Measurements from ENCODE around the gene NUCKS1.

The NUCKS1 gene

DNA sequence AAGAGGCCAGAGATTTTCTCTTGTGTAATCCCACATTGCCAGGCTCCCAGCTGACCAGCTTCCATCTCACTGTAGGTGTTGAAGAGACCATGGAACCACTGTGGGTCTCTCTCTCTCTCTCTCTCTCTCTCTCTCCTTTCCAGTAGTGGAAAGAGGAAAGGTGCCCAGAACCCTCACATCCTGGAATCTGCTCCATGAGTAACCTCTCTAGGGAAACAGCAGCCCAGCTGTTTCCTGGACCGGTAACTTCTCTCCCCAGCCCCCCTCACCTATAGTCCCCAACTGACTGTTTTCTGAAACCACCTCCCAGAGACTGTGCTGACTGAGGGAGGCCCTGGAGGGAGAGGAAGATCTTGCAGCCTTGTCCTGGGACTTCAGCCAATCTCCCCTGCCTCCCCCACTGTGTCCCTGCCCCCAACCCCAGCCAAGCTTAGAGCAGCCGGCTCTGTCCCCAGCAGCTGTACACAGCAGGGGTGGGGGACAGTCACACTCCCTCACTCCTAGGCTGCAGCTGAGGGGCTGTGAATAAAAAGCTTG, 49.0 kb downstream of the NUCKS1 start:
- DNase-seq (ENCODE audit: low read depth, low spot score) = no peak

DNA sequence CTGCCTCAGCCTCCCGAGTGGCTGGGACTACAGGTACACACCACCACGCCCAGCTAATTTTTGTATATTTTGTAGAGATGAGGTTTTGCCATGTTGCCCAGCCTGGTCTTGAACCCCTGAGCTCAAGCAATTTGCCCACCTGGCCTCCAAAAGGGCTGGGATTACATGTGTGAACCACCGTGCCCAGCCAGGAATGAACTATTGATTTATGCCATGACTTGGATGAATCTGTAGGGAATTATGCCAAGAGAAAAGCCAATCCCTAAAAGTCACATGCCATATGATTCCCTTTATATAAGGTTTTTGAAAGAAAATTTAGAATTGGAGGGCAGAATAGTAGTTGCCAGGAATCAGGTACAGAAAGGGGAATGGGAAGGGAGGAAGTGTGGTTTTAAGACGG, 50.6 kb downstream of the NUCKS1 start:
- DNase-seq (ENCODE audit: low read depth, low spot score) = no peak

DNA sequence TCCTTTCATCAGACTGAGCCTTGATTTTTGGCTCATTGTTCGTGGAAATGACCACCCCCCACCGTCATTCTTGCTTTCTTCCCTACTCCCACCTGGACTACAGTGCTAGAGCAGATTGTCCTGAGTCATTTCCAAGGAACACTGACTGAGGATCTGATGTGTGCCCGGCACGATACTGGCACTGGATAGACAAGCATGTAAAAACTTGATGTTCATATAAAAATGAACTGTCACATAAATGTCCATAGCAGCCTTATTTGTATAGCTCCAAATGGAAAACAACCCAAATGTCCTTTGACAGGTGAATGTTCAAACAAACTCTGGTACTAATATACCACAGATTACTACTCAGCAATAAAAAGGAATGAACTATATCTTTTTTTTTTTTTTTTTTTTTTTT, 51.1 kb downstream of the NUCKS1 start:
- no peak for DNase-seq (ENCODE audit: low read depth, low spot score)

DNA sequence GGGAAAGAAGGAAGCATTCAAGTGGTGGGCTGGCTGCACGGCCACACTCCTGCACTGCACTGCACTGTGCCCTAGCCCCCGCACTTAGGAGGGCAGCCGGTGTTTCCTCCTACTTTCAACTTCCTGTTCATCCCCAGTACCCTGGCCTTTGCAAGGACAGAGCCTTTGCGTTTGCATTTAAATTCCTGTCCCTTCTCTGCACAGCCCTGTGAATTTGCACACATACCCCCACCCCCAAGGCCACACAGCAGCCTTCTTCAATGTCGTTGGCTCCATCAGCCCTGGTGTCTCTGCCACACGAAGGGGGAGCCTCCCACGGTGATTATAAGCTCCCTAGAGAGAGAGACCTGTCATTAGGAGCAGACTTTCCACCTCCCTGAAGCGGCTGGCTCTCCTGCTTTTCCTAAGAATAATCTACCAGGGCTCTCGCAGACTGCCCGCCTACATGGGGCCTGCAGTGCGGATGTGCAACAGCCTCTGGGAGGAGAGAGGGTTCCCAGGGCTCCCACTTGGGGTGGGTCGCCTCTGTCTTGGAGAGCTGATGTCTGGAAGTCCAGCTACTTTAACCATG, 56.5 kb downstream of the NUCKS1 start:
- DNase-seq (ENCODE audit: low read depth, low spot score) = no peak

DNA sequence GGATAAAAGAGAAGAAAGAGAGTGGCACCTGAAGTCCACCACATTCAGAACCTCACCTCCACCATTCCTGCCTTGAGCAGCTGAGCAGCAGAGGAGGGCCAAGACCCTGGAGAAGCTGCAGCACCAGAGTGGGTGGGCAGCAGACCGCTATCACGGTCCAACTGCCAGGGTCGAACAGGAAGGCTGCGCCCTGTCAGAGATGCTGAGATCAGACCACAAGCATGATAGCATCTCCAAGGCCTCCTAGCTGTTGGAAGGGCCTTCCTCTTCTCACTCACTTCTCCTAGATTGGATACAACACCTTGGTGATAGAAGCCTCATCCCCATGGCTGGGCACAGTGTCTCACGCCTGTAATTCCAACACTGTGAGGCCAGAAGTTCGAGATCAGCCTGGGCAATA, 57.6 kb downstream of the NUCKS1 start:
- no peak for DNase-seq (ENCODE audit: low read depth, low spot score)

DNA sequence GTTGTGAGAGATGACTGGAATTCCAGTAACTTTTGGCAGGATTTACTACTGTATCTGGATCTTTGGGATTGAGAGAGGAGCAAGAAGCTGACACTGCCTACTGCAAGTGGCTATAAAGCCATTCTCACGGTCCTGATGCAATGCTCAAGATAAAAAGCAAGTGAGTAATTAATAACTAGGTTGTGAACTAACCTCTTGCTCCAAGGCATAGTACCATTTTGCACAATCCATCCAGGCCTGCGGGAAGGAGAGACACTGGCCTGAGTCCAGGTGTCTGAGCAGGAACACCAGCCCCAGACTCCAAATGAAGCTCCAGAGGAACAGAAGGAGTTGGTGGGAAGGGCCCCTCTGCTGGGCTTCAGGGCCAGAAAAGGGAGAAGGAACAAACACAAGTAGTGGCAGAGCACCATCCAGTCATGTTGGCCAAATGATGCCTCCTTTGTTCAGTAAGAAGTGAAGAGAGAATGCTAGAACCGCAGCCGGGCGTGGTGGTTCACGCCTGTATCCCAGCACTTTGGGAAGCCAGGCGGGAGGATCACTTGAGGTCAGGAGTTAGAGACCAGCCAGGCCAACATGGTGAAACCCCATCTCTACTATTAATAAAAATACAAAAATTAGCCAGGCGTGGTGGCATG, 59.7 kb downstream of the NUCKS1 start:
- no peak for DNase-seq (ENCODE audit: low read depth, low spot score)

DNA sequence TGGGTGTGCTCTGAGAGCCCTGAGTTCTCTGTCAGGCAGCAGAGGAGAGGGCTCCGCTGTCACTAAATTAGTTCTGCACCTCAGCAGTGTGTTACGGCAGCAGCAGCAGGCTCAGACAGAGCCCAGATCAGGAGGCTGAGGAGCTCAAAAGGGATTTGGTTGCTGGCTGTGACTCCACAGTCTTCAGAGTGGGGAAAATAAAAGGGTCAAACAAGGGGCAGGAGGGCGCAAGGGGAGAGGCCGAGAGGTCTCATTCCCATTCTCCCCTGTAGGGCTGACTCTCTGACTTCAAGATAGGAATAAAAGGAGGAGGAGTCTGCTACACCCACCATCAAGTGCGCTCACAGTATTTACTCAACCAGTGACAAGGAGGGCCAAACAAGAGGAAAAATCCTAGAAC, 60.5 kb downstream of the NUCKS1 start:
- no peak for DNase-seq (ENCODE audit: low read depth, low spot score)

DNA sequence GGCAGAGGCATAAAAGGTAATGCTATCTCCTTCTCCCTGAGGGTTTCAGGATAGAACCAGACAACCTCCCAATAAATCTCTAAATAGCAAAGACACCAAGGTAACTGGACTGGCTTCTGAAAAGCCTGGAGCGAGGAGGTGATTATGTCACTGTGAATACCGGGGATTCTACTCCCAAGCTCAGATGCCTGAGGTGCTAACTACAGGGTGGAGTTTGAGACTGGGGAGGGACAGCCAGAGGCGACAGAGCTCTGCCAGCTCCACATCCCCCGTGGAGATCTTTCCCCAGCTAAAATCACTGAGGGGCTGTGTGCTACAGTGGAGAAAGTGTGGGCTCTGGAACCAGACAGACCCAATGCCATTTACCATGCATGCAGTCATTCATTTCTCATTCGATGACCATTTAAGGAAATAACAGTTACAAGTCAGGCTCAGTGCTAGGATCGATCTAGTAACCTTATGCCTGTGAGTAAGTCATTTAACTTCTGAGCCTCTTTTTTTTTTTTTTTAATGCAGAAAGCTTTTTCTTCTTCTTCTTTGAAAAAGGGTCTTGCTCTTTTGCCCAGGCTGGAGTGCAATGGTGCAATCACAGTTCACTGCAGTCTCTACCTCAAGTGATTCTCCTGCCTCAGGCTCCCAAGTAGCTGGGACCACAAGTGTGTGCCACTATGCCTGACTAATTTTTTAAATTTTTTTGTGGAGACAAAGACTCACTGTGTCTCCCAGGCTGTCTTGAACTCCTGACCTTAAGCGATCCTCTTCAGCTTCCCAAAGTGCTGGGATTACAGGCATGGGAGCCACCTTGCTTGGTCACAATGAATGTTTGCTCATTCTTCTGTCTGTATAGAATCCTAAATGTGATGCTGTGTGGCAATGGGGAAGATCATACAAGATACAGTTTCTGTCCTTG, 61.6 kb downstream of the NUCKS1 start:
- DNase-seq (ENCODE audit: low read depth, low spot score) = no peak

DNA sequence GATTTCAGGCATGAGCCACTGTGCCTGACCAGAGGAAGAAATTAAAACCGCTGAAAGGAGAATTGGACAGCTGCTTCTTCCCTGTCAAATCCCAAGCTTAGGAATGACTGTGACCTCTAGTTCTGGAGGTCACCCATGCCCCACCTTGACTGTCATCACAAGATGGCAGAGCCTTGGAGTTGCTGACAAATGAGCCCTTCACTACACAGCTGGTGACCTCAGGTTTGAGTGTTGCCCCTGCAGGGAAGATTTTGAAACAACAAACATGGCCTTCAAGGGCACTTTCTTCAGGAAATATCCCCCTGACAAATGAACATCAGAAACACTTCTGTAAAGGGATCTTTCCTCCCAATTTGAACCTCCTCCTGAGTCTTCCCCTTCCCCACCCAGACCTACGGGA, 62.7 kb downstream of the NUCKS1 start:
- DNase-seq (ENCODE audit: low read depth, low spot score) = no peak

DNA sequence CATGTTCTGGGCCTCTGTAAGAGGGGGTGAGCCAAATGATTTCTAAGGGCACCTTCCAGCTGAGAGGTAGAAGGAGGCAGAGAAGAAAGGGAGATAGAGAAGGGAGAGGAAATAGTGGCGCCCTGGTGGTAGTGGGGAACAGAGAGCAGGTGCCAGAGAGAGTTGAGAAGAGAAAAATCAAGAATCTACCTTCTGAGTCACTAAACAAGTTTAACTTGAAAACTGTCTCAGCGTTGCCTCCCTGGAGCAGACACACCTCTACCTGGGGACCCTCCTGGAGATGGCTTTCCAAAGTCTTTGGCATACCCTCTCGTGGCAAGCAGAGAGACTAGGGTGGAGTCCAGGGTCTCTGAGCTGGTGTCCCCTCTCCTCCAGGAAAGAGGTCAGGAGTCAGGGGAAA, 68.6 kb downstream of the NUCKS1 start:
- no peak for DNase-seq (ENCODE audit: low read depth, low spot score)

DNA sequence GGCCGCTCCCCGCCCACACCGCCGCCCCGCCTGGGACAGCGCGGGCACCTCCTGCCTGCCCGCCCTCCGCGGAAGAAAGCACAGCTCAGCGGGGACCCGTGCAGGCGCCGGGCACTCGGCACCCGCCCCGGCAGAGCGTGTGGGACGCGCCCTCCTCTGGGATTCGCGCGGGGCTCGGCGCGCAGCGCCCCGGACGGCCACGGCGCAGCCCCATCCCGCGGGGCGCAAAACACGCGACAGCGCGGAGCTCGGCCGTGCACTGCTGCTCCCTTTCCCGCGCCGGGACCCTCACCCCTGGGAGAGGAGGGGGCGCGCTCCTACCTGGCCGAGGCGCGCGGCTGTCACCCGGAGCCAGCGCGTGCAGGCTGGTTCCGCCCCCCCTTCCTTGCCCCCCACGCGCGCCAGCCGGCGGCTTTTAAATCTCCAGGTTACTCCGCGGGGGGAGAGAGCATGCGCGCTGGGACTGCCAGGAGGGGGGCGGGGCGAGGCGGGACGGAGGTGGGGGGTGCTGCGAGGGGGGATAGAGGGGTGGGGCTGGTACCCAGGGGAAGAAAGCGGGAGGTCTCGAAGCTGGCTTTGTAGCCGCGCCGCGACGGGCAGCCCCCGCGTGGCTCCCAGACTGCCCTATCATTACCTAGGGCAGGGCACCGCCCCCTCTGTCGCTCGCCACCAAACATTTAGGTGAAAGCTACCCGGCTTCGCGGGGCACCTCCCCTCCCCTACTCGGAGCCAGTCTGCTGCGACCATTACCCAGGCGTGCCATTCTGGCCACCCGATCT, 69.7 kb downstream of the NUCKS1 start, which contains the start of gene SLC45A3:
TSS of gene SLC45A3 (minus strand) at position 437 of the 779 bp plus-strand sequence. CDS start 15,853 bp downstream, outside the sequence.
- DNase-seq (ENCODE audit: low read depth, low spot score) = no peak

DNA sequence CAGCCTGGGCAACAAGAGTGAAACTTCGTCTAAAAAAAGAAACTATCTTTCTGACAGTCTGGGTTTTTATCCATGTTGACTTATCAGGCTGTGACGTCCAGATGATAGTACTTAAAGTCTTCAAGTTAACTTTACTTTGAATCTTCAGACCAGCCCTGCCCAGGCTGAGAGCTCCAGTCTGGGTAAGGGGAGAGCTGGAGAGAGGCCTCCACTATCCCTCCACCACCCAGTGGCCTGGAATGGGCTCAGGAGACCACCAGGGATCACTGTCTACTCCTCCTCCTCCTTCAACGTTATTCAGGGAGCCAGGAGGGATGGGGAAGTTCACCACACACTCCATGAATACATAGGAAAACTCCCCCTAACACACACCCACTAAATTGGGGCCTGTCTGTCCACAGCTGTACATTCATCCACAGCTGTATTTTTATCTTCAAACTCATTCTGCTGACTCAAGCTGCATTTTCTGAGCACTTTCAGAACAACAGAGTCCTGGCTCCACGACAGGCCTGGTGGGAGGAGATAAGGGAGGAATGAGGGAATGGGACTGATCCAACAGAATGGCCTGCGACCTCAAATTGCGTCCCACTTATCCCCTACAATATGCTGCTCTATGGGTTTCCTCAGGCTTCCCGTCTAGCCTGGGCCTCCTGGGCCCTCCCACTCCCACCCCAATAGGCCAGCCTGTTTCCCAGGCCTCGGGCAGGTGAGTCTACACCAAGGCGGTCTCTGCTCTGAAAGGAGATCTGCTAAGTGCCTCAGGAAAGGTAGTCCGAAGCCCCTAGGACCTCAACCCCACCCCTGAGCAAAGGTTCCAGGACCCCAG, 71.5 kb downstream of the NUCKS1 start:
- no peak for DNase-seq (ENCODE audit: low read depth, low spot score)

DNA sequence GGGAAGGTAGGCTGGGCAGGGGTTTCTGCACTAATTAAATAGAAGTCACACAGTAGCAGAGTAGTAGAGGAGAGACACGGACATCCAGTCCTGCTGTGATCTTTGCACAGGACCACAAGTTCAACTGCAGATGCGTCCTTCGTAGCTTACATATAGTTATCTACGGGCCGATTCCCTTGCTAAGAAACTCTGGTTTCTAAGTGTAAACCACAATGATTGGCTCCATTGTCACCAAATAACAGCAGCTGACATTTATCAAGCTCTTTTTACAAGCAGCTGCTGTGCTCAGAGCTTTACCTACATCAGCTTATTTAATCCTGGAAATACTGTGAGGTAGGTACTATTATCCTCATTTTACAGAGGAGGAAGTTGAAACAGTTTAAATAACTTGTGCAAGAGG, 72.8 kb downstream of the NUCKS1 start:
- DNase-seq (ENCODE audit: low read depth, low spot score) = no peak

DNA sequence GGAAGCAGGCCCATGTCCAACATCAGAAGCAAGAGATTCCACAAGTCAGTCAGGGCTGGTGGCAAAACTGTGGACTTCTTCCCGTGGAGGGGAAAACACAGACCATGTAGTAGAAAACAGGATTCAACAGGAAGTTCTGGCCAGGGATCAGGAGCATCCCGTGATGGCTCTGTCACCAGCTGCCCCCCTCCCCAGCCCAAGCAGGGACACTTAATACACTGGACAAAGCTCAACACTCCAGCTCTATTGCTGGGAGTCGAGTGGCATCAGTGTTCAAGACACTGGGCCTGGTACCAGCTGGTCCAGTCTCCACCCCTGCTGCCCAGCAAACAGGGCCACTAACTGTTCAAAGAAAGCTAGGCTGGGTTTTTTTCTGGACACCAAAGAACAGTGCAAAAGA, 73.4 kb downstream of the NUCKS1 start:
- DNase-seq (ENCODE audit: low read depth, low spot score) = no peak

DNA sequence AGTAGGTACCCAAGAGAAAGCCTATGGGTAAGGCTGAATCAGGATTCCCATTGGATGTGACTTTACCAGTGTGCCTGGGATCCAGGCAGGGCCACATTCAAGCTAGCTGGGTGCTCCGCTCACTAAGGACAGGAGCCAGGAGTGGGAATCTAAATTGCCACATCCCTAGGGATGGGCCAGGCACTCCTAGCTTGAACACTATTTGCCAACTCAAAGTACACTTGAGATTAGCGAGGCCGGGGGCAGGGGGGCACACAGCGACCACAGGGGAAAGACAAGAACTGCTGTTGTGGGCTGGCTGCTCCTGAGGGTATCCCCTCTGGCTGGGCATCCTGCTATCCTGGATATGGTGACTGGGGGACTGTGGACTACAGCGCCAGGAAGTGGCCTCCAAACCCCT, 74.0 kb downstream of the NUCKS1 start:
- DNase-seq (ENCODE audit: low read depth, low spot score) = no peak

DNA sequence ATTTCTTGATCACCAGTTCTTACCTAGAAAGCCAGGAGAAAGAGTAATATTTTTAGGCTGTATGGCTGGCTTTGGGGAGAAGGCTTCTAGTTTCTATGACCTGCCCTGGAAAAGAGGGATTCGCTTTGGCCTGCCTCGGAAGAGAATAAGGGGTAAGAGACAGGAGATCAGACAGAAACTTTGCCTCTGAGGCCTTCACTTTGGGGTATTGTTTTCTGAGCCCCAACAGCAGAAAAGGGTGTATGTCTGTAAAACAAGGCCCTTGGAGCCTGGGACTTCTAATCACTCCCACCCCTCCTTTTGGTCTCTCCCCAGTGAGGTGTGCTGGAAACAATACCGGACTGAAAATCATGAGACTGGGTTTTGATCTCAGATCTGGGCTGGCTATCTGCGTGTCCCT, 74.7 kb downstream of the NUCKS1 start:
- DNase-seq (ENCODE audit: low read depth, low spot score) = no peak

DNA sequence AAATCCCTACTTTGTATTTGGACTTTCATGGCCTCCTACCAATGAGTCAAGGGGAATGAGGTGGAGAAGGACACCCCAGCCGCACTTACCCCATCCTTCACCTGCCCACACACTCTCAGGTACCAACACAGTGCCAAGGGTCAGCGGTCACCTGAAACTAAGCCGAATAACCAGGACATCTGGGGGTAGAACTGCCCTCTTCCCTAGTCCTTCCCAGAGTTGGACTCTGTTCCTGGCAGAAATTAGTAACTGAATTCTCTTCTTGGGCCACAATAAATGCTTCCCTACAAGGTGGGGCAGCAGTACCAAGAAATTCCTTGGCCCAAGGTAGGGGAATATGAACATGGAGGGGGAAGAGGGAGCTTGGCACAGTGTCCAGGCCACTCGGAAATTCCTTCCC, 77.0 kb downstream of the NUCKS1 start:
- no peak for DNase-seq (ENCODE audit: low read depth, low spot score)

DNA sequence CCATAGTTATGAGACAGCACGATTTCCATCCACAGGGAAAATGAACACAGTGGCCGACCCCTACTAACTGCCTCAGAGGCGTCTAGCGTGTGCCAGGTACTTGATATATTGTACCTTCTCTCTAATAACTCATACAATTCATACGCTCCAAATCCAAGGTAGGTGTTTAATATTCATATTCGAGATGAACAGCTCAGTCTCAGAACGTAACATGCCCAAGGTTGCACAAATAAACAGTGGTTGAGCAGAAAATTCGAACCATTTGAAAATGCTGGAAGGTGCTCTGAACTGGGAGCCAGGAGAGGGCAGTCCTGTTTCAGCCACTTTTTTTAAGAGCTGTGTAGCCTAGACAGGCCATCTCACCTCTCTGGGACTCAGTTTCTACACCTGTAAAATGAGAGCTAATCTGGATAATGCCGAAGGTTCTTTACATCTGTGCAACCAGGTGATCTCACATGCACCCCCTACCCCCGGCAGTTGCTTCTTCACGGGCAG, 77.5 kb downstream of the NUCKS1 start:
- no peak for DNase-seq (ENCODE audit: low read depth, low spot score)

DNA sequence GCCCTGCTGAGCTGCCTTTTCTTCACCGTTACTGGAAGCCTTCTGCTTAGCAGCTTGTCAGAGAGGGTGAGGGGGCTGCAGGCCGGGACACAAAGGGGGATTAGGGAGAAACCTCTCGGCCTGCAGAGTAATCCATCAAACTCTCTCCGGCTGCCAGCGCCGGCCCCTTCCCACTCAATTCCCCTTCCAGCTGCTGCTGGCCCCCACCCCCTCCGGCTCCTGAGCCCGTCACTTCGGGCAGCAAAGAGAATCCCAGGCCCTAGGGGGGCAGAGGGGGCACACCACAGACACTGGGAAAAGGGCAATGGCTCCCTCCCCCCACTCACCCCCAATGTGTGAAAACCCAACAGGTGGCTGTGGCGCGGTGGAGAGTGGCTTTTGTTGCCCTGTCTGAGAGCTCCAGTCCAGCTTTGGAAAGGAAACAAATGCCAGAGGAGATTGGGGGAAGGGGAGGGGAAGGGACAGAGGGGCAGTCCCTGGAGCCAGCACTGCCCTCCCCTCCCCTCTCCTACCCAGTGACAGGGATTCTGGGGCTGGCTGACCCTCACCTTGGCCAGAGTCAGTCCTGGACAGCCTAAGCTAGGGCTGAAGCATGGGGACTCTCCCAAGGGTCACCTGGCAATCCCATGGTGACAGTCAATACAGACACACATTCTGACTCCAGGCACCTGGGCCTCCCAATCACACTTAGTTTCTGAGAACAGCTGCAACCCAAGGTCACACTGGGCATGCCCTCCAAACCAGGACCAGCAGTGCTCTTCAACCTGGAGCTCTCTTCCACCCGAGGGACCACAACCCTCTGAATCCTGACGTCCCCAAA, 79.2 kb downstream of the NUCKS1 start:
- no peak for DNase-seq (ENCODE audit: low read depth, low spot score)

DNA sequence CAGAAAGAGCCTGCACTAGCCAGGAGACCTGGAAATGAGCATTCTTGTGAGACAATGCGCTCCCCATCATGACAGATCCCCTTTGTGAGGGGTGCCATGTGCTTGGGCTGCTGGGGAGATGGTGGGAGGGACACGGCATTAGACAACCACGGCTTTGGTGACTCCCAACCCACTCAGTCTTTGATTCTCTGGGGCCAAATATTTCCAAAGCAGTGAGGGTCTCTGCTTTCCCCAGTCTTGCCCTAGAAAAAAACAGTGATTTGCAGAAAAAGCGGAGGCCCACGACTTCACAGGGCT, 79.9 kb downstream of the NUCKS1 start:
- no peak for DNase-seq (ENCODE audit: low read depth, low spot score)

Measured in activated CD4-positive, CD25-positive, alpha-beta regulatory T cell treated with anti-CD3 and anti-CD28 coated beads, Interleukin-2, amount 50 U/mL, for 16 hours (primary cell).